ENCODE results near the gene USP19. TPM values are rescaled to one million over a fixed set of nuclear protein-coding genes. Genes with fewer than 3 reads are reported as not detected.

Gene USP19
- total RNA-seq, 2 donors from 2014 or later: 30.6 to 33.6 TPM

- intact Hi-C loops (cut with DNase I): no loop called here
- Histone ChIP-seq H3K4me1 (peaks cover 26% of the 10 kb centered on the region), H3K36me3 (replicated peaks in 1 of 2; ENCODE audit: insufficient read depth in 1 of 2, low read depth in 2 of 2) (peaks cover 0 to 6% of the 10 kb centered on the region in 2 donors)
Measured at GRCh38 chr3:49164983-49165720, 44.5 kb upstream of the USP19 start.

GRCh38 chr3:49163609-49164008 lies 43.0 kb upstream of the USP19 start:
- intact Hi-C loops (cut with DNase I): no loop called here
- TF ChIP-seq POLR2A (IDR thresholded peaks at IDR 0.05): no peak
- TF ChIP-seq CTCF (IDR thresholded peaks at IDR 0.05): no peak
- DNase-seq (no peak), ATAC-seq (no peak)
- H3K4me1 ChIP-seq: peaks cover 26% of the 10 kb centered on the region
- 88 to 96% methylated on average over 4 to 7 of the region's 8 CpGs for WGBS, 2 donors
- H3K9me3 ChIP-seq: no peaks in the 10 kb centered on the region
- H3K27me3 ChIP-seq: no peaks in the 10 kb centered on the region
- no peak overlapping the region for H3K27ac ChIP-seq
- no peak overlapping the region for H3K4me3 ChIP-seq
- peaks cover 0 to 6% of the 10 kb centered on the region in 2 donors for H3K36me3 ChIP-seq (replicated peaks in 1 of 2; ENCODE audit: insufficient read depth in 1 of 2, low read depth in 2 of 2)

More at GRCh38 chr3:49164983-49165720, 44.5 kb upstream of the USP19 start:
- DNase-seq (no peak), ATAC-seq (no peak)
- Histone ChIP-seq H3K27ac (peak overlapping the region in 3 of 4 donors; percentile 64 to 69 (median 67)), H3K4me3 (peak overlapping the region; percentile 21 to 90), H3K9me3 (no peaks in the 10 kb centered on the region), H3K27me3 (no peaks in the 10 kb centered on the region)
- TF ChIP-seq CTCF (IDR thresholded peaks at IDR 0.05) (no peak), POLR2A (IDR thresholded peaks at IDR 0.05) (no peak)
- WGBS, 2 donors: 13 to 27% methylated on average over 4 to 6 of the region's 6 CpGs

- intact Hi-C loops (cut with DNase I): no loop called here
- DNase-seq (no peak), ATAC-seq (no peak)
- no peaks in the 10 kb centered on the region for H3K9me3 ChIP-seq
- H3K4me3 ChIP-seq: no peak overlapping the region
- TF ChIP-seq CTCF (IDR thresholded peaks at IDR 0.05) (no peak), POLR2A (IDR thresholded peaks at IDR 0.05) (no peak)
- H3K36me3 ChIP-seq (replicated peaks in 1 of 2; ENCODE audit: insufficient read depth in 1 of 2, low read depth in 2 of 2): peaks cover 0 to 6% of the 10 kb centered on the region in 2 donors
- WGBS, 2 donors: 89 to 92% methylated on average over 7 to 21 of the region's 21 CpGs
- H3K27me3 ChIP-seq: no peaks in the 10 kb centered on the region
- peaks cover 26% of the 10 kb centered on the region for H3K4me1 ChIP-seq
- H3K27ac ChIP-seq: no peak overlapping the region
Measured at GRCh38 chr3:49162751-49163419, 42.3 kb upstream of the USP19 start.

- TF ChIP-seq POLR2A (IDR thresholded peaks at IDR 0.05) (no peak), CTCF (IDR thresholded peaks at IDR 0.05) (no peak)
- Histone ChIP-seq H3K9me3 (no peaks in the 10 kb centered on the region), H3K27ac (no peak overlapping the region), H3K27me3 (no peaks in the 10 kb centered on the region), H3K36me3 (replicated peaks in 1 of 2; ENCODE audit: insufficient read depth in 1 of 2, low read depth in 2 of 2) (peaks cover 0 to 6% of the 10 kb centered on the region in 2 donors), H3K4me3 (no peak overlapping the region), H3K4me1 (peaks cover 24% of the 10 kb centered on the region)
- DNase-seq (no peak), ATAC-seq (no peak)
- intact Hi-C loops (cut with DNase I): no loop called here
- WGBS, 2 donors: 82 to 84% methylated on average over 3 of the region's 3 CpGs
Measured at GRCh38 chr3:49161808-49162530, 41.3 kb upstream of the USP19 start.

Measured in body of pancreas (tissue), 4 donors.